Tibial nerve (tissue), 4 donors: ENCODE measurements around the gene NR2F6. TPM values are rescaled to one million over a fixed set of nuclear protein-coding genes. Genes with fewer than 3 reads are reported as not detected.

Source experiments
- DNase-seq, 2 donors: peaks; one replicate each; pipeline ENCODE4 v3.0.0-alpha.2; 2019; ENCODE audit warnings: low spot score in 2 of 2
- H3K27ac ChIP-seq, 4 donors: fragments of 200-600 bp; sonication (generic) in 3 of 4; one replicate each; pipeline ENCODE4 v1.5.1; 2017 to 2019; ENCODE audit warnings: mild to moderate bottlenecking in 1 of 4
- H3K27me3 ChIP-seq, 2 donors: fragments of 200-600 bp; sonication (generic) in 1 of 2; one replicate each; pipeline versions ENCODE4 v1.5.1 to v1.6.0; 2017 to 2019
- H3K36me3 ChIP-seq, 3 donors: fragments of 200-600 bp; sonication (generic); one replicate each; pipeline ENCODE4 v1.5.1; 2018 to 2019
- H3K4me1 ChIP-seq, 4 donors: fragments of 200-600 bp; sonication (generic) in 3 of 4; one replicate each; pipeline ENCODE4 v1.5.1; 2017 to 2019
- H3K4me3 ChIP-seq, 4 donors: fragments of 200-600 bp; sonication (generic) in 3 of 4; one replicate each; pipeline ENCODE4 v1.5.1; 2017 to 2019; ENCODE audit warnings: mild to moderate bottlenecking in 1 of 4, moderate library complexity in 1 of 4
- H3K9me3 ChIP-seq, 4 donors: fragments of 200-600 bp; sonication (generic) in 3 of 4; one replicate each; pipeline ENCODE4 v1.5.1; 2017 to 2019
- EP300 ChIP-seq, 2 donors: sonication (generic); formaldehyde crosslinking; IDR thresholded peaks; one replicate each; pipeline ENCODE4 v1.6.1; 2017; ENCODE audit warnings: antibody characterized with exemption in 2 of 2, mild to moderate bottlenecking in 1 of 2
- POLR2A ChIP-seq, 2 donors: fragments of 450-650 bp; IDR thresholded peaks; one replicate each; pipeline ENCODE4 v1.6.1; 2017; ENCODE audit warnings: antibody characterized with exemption in 2 of 2, mild to moderate bottlenecking in 2 of 2, moderate library complexity in 2 of 2
- WGBS, 2 donors: methylation state at CpG; one replicate each; pipeline ENCODE4 v1.1.5; 2018; 5-methylcytosine and 5-hydroxymethylcytosine counted together
- total RNA-seq, 4 donors: library from RNA; depleted of rRNA; stranded (reverse); fragments of >200 nt; gene quantifications; one replicate each; pipeline ENCODE4 v1.1.0, GENCODE V29; 2016
- TF ChIP-seq, protein P1 (sequence below), 5 experiments: fragments of 200-600 bp in 3 of 5; fragments of 450-650 bp in 2 of 5; sonication (generic) in 3 of 5; IDR thresholded peaks; one replicate each; pipeline ENCODE4 v1.5.1; 2016 to 2019; ENCODE audit warnings: antibody characterized with exemption in 5 of 5, mild to moderate bottlenecking in 3 of 5, moderate library complexity in 2 of 5

The NR2F6 gene
- 10 to 100 TPM; 30.0 to 46.0 (median 39.5) TPM for total RNA-seq

DNA sequence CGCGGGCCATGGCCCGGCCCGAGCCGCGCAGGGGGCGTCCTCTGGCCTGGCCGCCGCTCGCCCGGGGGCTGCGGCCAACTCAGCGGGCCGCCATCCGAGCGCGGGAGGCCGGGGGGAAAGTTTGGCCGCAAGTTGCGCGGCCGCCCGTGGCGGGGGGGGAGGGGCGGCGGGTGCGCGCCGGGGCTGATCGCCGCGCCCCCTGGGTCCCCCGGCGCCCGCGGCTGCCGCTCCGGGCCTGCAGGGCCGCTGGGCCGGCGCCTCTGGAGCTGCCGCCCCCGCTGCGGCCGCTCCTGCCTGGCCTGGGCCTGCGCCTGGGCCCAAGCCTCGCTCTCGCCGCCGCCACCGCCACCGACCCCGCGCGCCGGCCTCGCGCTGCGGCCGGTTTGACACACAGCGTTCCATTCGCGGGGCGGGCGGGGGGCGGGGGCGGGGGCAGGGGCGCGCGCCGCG, at the start of gene NR2F6:
Gene NR2F6 (minus strand): TSS at position 385 of the 450 bp plus-strand sequence. CDS start 699 bp downstream, outside the sequence.
- Histone ChIP-seq H3K36me3 (peaks cover 0 to 4% (median 0%) of the 10 kb centered on the region in 3 donors), H3K4me3 (peak within 1 kb of the TSS; percentile 66 to 86 (median 72)), H3K27ac (peak within 1 kb of the TSS; percentile 43 to 93 (median 86)), H3K9me3 (no peaks in the 10 kb centered on the region), H3K4me1 (peaks cover 0 to 66% (median 37%) of the 10 kb centered on the region in 4 donors), H3K27me3 (no peaks in the 10 kb centered on the region)
- no peak for DNase-seq
- 0 to 1% methylated on average over 19 to 45 of the region's 72 CpGs for WGBS, 2 donors
- peak in 1 of 2 donors; percentile 46 for TF ChIP-seq POLR2A (IDR thresholded peaks at IDR 0.05)
- TF ChIP-seq, protein P1, sequence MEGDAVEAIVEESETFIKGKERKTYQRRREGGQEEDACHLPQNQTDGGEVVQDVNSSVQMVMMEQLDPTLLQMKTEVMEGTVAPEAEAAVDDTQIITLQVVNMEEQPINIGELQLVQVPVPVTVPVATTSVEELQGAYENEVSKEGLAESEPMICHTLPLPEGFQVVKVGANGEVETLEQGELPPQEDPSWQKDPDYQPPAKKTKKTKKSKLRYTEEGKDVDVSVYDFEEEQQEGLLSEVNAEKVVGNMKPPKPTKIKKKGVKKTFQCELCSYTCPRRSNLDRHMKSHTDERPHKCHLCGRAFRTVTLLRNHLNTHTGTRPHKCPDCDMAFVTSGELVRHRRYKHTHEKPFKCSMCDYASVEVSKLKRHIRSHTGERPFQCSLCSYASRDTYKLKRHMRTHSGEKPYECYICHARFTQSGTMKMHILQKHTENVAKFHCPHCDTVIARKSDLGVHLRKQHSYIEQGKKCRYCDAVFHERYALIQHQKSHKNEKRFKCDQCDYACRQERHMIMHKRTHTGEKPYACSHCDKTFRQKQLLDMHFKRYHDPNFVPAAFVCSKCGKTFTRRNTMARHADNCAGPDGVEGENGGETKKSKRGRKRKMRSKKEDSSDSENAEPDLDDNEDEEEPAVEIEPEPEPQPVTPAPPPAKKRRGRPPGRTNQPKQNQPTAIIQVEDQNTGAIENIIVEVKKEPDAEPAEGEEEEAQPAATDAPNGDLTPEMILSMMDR (IDR thresholded peaks at IDR 0.05) = no peak
- TF ChIP-seq EP300 (IDR thresholded peaks at IDR 0.05) = no peak

DNA sequence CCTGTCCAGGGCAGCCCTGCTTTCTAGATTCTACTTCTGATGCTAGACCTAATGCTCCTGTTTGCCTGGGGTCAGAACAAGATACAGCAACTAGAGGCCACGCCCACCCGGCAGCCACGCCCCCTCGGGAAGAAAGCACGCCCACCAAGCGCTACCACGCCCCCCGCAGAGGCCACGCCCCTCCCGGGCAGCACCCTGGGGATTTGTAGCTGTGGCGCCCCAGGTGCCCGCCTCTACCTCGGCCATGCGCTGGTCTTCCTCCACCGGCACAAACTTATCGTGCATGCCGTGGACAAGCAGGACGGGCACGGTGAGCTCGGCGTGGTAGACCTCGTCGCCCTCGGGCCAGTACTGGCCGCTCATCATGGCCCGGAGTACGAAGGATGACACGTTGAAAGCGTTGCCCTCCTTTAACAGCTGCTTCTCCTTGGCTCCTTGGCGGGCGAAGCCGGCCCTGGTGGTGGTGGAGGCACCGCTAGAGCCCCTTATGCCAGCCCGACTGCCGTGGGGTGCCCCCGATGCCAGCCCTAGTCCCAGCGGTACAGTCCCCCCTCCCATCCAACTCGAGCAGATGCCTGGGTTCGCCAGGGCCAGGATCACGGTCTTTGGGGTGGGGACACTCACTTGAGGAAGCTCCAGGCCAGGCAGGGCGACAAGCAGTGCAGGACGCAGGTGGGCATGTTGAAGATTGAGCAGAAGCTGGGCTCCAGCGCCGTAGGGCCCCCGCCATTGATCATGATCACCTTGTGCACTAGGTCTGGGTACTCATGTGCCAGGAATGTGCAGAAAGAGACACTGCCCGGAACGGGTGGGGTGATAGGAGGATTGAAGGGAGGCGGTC, 48.6 kb upstream of the NR2F6 start:
- Histone ChIP-seq H3K36me3 (peaks cover 0 to 36% (median 0%) of the 10 kb centered on the region in 3 donors), H3K27ac (no peak overlapping the region), H3K4me1 (peaks cover 0 to 22% (median 7%) of the 10 kb centered on the region in 4 donors), H3K9me3 (peaks cover 0 to 3% (median 0%) of the 10 kb centered on the region in 4 donors), H3K27me3 (no peaks in the 10 kb centered on the region), H3K4me3 (no peak overlapping the region)
- 83 to 84% methylated on average over 36 to 40 of the region's 48 CpGs for WGBS, 2 donors
- TF ChIP-seq EP300 (IDR thresholded peaks at IDR 0.05) (no peak), POLR2A (IDR thresholded peaks at IDR 0.05) (no peak)
- TF ChIP-seq, protein P1 (IDR thresholded peaks at IDR 0.05) = no peak
- DNase-seq = no peak

DNA sequence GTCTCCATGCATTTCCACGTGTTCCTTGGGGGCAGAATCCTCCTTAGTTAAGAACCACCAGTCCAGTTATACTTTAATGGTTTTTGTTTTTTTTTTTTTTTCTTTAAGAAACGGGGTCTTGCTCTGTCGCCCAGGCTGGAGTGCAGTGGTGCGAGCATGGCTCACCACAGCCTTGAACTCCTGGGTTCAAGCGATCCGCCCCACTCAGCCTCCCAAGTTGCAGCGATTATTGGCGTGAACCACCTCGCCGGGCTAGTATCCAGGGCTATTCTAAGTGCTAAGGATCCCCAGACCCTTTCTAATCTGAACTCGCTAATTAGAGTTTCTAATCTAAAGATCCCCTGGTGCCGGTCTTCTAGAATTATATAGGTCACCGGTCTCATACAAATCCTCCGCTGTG, 47.9 kb upstream of the NR2F6 start:
- TF ChIP-seq POLR2A (IDR thresholded peaks at IDR 0.05) (no peak), EP300 (IDR thresholded peaks at IDR 0.05) (no peak)
- TF ChIP-seq, protein P1 (IDR thresholded peaks at IDR 0.05) = no peak

DNA sequence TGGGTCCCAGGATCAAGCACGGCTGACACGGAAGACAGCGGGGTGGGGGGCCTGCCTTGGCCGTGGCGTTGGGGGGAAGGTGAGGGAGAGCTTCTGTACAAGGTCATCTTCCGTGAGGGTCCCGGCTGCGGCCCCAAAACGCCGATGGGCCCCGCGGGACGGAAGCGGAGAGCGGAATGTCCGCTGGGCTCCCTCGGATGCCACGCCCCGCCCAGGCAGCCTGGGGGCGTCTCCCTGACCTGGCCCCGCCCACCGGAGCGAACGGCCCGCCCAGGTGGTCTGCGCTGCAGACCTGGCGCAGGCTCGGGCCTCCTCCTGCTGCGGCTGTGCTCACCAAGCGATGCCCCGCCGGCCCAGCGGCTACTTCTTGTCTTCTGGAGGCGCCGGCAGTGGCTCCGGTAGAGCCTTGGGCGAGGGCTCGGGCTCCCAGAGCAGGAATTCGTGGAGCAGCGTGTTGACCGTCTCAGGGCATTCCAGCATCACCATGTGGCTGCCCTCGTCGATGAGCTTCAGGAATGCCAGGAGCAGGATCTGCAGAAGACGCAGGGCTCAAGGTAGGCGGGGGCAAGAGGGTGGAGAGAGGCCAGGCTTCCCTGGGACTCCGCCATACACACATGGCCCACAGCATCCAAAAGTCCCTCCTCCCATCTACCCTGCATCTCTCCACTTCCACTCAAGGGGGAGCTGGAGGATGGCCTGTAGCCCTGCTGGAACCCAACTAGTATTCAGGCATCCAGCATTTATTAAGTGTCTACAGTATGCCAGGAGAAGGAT, 46.8 kb upstream of the NR2F6 start:
- Histone ChIP-seq H3K9me3 (no peaks in the 10 kb centered on the region), H3K27ac (peak overlapping the region in 3 of 4 donors; percentile 73 to 81 (median 79)), H3K36me3 (peaks cover 0 to 22% (median 0%) of the 10 kb centered on the region in 3 donors), H3K27me3 (no peaks in the 10 kb centered on the region), H3K4me3 (peak overlapping the region; percentile 31 to 65 (median 50)), H3K4me1 (peaks cover 0 to 22% (median 7%) of the 10 kb centered on the region in 4 donors)
- 0 to 7% methylated on average over 3 to 11 of the region's 46 CpGs for WGBS, 2 donors
- peak; percentile 48 to 75 for DNase-seq
- no peak for TF ChIP-seq POLR2A (IDR thresholded peaks at IDR 0.05)
- TF ChIP-seq EP300 (IDR thresholded peaks at IDR 0.05) = no peak
- TF ChIP-seq, protein P1 (IDR thresholded peaks at IDR 0.05) = peak; percentile 55 to 77 (median 65)

More for the DNA sequence above, 47.9 kb upstream of the NR2F6 start:
- Histone ChIP-seq H3K9me3 (peaks cover 0 to 3% (median 0%) of the 10 kb centered on the region in 4 donors), H3K4me1 (peaks cover 0 to 22% (median 7%) of the 10 kb centered on the region in 4 donors), H3K4me3 (no peak overlapping the region), H3K36me3 (peaks cover 0 to 32% (median 0%) of the 10 kb centered on the region in 3 donors), H3K27ac (no peak overlapping the region), H3K27me3 (no peaks in the 10 kb centered on the region)
- no peak for DNase-seq
- 87 to 95% methylated on average over 14 of the region's 14 CpGs for WGBS, 2 donors
